Effector CD8-positive, alpha-beta T cell (primary cell): ENCODE data around the gene CR1L.
"Not testable (repeated sequence)": the region's sequence is repeated elsewhere in the genome, so short reads cannot be mapped to it uniquely, and the experiment has no call there.

Source experiments
- DNase-seq: peaks from one replicate; lab custom pipeline; 2025; lab: John Stamatoyannopoulos, UW

CR1L gene

DNA sequence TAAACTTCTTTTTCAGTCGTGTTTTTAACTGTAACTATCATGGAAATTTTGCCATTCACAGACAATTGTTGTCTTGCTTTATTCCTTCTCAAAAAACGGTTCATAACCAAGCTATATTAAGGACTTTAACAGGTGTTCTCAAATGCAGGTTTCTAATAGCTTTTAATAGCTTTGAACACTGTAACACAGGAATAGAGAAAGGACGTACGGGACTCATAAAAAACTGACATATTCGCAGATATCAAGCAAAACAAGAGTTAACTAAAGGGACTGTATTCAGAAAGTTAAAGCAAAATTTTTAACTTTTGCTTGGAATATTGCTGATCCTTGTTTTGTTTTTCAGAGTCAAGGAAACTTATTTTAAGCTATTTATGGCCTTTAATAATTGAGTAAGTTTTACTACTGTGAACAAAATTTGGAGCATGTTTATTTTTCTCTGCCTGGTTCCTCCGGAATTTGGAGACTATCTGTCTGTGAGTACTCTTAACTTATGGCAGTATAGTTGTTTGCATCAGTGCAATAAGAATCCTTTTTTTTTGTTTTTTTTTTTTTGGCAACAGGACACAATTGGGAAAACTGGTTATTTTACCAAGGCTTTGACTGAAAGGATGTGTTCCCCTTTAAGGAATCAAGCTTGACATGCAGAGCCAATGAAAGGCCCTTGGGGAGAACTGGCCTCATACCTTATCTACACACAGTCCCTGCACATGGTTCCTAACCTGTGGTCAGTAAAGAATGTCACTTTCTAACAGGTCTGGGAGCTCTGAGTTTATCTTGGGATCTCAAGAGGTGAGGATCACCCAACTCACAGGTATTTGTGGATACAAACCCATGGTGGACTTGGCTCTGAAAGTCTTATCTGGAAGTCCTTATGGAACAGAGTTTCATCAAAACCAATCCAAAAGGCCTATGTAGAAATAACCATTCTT lies 101.2 kb downstream of the CR1L start:
- DNase-seq: no peak

DNA sequence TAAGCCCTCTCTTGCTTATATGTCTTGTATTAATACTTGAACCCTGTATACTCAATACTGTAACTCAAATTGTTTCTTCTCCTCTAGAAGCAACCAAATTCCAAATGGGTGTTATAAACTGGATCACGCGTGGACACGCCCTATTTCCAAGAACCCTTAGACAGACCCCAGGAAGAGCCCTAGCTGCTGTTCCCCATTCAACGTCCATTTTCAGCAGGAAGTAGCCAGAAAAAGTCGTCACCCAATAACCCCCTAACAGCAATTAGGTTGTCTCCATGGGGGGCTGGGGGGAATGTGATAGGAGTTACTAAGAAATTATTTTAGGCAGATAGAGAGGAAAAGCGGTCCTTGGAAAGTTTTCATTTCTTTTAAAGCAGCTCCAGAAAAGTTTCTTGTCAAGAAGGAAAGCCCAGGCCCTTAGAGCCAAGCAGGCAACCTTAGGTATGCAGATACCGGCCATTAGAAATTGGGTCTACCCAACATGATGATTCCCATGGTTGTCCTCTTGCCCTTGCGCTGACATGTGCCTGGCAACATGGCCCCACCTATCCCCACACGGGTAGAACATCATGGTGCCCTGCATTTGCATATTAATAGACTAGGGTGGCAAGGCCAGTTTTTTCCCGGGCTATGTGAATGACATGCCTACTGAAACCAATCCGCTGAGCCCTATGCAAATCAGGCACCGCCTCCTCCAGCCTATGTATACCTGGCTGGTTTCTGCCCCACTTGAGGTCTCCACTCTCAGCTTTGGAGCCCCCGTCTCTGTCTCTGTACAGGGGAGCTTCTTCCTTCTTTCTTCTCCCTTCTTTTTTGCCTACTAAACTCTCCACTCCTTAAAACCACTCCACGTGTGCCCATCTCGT lies 102.9 kb downstream of the CR1L start:
- no peak for DNase-seq

DNA sequence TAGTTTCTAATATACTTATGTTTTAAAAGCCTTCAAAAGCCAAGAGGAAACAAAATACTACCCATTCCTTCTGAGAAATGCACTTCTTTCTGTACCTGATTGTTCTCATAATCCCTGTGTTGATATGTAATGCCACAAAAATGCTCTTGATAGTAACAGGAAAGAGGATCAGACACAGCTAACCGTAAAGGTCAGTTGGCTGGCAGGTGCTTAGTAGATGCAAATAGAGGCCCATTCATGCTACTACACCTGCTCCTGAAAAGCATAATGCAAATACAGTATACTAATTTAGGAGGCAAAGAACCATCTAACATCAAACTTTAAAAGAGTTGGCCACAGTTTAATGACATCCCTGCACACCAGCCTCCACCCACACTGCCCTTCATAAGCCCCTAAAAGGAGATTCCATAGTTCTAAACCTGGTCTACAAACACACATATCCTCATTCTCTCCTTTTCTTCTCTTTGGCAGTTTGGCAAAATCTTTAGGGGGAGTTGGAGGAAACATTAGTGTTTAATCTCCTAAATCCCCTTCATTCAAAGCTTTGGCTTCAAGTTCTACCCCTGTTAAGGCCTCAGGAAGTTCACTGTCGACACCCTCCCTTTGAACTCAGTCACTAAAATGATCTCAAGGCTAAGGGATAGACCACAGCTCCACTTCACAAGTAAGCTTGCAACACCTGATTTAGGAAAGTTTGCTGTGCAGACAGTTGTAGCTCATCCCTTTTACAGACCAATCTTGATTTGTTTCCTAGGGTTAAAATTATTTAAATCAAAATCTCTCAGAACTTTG lies 104.0 kb downstream of the CR1L start:
- DNase-seq: no peak

DNA sequence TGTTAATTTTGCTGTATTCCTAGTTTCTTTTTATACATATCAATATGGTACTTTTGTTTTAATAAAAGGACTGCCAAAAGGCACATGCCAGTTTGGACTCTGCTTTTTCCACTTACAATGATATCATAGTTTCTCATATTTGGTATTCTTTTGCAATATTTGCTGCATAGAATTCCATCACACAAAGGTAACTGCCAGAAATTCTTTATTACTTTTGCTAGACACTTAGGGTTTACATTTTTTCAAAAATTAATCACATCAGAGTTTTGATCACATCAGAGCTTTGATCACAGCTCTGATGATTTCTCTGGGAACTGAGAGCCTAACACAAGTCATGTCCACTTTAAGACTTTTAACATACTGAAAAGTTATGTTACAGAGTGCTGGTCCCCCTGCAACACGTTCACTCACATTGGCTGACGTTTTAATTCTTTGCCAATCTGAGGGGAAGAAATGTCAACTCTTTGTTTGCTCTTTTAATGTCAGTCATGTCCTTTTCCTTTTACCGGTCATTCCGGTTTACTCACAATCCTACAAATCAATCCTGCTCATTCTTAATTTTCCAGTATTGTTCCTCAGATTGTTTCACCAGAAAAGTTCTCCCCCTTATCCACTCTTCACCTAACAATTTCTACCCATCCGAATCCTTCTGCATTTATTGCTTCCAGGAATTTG lies 105.8 kb downstream of the CR1L start:
- DNase-seq: no peak

DNA sequence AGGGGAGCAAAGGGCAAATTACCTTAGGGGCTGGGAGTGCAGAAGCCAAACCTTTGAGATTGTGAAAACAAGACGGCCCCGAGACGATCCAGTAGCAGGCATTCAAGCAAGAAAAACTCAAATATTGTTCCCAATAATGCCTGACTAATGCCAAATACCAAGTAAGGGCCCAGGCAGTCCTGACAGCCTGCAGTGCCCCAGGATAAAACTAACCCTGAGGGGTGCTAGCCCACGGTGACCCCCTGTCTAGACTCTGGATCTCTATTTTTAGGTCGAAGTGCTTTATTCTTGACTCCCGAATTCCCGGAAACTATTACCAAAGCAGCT lies 106.5 kb downstream of the CR1L start:
- not testable (repeated sequence) for DNase-seq

DNA sequence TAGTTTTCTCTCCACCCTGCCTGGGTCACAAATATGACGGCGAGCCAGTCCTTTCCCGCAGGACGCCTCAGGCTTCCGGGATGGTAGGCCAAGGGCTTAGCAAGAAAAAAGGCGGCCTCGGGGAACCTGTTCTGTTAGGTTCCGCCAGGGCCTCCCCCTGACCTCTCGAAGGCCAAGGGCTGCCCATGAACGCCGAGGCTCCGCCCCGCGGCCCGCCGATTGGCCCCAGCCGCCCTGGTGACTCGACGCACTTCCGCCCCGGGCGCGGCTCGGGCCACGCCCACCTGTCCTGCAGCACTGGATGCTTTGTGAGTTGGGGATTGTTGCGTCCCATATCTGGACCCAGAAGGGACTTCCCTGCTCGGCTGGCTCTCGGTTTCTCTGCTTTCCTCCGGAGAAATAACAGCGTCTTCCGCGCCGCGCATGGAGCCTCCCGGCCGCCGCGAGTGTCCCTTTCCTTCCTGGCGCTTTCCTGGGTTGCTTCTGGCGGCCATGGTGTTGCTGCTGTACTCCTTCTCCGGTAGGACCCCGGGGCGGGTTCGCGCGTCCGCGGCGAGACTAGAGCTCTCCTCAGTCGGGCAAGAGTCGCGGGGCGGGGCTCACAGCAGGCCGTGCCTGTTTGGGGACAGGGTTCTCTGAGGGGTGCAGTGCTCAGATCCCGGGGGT lies 107.0 kb downstream of the CR1L start, which contains the start of gene CD46:
TSS of gene CD46 (plus strand) at position 265 of the 666 bp plus-strand sequence. CDS start at position 424, 159 bp downstream.
- peak; percentile 89 for DNase-seq

DNA sequence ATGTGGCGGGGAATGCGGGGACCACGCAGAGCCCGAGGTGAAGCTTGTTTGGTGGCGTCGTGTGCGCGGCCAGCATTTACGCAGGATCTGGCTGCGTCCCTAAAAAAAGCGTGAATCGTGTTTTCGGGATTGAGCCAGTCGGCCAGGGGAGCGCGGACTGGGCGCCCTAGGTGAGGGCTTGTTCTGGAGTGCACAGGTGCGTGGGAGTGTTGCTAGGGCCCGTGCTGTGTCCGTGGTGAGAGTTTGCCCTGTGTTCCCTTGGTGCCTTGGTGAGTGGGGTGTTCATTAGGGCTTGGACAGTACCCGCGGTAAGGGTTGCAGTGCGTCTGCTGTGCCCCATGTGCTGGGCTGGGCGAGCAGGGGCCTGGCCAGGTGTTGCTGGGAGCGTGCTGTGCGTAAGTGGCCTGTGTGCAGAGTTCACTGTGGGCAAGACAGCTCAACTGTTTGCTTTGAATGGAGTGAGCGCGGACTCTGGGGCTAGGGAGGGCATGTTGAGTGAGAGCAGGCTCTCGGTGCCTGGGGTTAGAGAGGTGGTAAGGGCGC lies 107.6 kb downstream of the CR1L start:
- no peak for DNase-seq

DNA sequence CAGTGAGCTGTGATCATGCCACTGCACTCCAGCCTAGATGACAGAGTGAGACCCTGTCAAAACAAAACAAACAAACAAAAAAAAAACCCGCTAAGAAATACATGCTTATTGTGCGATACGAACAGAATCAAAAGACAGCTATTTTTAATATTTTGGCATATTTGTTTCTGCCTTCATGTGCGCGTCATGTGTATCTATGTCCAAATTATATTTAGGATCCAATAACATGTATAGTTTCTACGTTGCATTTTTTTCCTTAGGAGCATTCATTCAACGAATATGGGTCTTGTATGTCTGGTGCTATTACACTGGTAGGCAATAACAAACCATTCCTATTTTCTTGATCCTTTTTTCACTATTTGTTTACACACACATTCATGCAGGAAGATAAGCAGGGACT lies 108.7 kb downstream of the CR1L start:
- no peak for DNase-seq

DNA sequence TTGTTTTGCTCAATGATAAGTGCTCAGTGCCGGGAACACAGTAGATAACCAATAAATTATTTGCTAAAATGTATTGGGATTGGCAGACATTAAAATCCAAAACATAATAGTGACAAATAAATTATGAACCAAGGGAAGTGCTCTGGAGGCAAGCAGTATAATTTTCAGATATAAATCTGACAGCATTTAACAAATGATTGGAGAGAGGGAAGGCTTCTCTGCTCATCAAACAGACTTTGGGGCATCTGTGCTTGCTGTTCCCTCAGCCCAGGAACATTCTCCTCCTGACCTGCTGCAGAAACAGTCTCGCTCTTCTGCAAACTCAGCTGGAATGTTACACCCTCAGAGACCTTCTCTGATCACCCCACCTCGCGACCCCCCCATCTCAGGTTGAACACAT lies 109.1 kb downstream of the CR1L start:
- DNase-seq: no peak

DNA sequence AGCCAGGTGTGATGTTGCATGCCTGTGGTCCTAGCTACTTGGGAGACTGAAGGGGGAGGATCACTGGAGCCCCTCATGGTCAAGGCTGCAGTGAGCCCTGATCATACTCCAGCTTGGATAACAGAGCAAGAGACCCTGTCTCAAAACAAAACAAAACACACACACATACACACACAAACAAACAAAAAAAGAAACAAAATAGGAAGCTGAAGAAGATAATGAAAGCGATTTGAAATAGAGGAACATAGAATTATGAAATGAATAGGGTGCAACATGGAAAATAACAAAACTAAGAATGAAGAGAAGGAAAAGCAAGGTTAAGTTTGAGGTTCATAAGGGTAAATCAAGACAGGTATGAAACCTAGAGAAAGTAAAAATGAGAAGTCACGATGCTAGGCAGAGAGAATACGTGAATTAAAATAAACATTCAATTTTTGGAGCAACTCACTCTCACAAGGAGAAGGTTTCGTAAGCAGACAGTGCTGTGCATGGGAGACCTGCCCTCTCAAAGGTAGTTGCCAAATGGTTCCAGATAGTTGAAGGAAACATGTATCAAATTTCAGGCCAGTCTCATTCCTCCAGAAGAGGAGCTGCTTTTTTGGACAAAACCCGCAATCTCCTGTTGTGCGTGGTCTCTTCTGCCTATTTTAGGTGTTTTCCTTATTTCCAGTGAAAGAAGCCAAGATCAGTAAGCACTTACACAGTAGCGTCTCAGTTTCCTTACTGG lies 110.2 kb downstream of the CR1L start:
- DNase-seq: no peak

DNA sequence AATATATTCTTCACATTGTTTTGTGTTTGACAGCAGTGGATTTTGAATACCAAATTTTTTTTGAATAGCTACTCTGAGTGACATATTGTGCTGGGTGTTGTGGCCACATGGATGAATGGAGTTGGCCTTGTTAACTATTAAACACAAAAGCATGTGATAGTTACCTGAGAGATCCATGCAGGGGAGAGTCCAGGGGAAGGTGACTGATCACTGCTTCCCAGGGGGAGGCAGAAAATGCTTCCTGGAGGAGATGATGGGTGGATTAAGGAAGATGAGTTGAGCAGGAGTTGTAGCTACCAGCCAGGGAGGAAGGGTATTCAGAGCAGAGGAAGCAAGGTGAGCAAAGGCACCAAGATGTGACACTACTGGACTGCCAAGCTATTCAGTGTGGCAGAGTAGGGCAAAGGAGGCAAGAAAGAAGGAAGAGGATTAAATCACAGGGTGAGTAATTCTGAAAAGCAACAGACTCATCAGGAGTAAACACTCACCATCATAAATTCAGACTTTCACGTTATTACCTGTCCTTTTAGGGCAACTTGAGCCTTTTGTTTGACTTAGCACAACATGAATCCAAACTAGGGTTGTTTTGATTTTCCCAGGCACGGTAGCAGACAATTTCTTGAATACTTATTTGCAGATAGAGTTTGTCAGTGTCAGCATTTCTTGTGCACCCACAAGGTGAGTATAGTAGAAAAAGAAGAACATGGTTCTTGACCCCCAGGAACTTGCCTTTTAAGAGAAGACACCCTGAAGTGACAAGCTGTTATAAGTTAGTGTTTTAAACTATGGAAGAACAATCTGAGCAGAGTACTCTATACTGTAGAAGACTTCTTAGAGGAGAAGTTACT lies 111.1 kb downstream of the CR1L start:
- DNase-seq: no peak

DNA sequence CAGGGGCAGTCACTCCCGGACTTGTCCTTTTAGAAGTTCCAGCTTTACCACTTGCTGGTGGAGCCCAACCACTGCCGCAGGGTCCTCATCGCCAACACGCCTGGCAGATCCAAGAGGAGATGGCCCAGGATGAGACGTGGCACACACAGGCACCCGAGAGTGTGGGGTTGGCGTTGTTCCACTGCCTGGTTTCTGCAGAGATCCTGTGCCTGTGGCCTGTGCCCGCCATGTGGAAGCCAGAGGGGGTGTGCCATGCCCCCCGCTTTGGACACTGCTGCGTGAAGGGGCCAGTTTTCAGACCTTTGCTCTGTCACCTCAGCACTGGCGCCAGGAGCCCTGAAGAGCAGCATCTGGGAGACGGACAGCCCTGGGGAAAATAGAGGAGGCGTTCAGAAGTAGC lies 117.7 kb downstream of the CR1L start:
- DNase-seq: no peak

DNA sequence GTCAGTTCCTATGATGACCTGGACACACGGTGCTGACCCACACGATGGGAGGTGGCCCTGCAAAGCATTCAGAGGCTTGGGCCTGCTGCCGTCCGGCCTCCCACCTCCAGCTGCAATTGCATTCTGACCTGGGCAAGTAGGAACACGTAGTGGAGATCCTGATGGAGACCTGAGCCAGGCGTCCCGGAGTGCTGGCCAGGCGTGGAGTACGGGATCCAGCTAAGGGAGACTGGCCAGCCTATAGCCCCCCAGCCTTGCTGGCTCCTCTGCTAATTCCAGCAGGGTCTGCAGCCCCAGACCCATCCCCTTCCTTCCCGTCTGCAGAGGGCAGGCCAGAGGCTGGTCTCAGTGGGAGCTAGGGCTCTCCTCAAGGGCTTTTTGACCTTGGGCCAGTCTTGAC lies 118.2 kb downstream of the CR1L start:
- no peak for DNase-seq

DNA sequence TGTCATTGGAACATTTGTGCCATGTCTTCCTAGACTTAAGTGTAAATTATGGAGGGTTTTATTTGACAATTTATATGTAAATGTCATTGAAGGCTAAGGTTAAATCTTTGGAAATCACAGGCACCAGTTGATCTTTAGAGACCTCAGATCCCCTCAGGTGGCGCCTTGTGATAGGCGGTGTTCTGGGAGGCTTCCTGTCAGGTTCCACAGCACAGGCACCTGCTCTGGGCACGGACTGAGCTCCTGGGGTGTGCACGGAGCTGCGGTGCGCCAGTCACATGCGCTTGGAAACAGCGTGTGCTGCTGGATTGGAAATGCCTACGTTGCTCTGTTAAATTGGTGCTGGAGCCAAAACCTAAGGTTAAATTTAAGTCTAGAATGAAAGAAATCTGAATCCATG lies 119.0 kb downstream of the CR1L start:
- no peak for DNase-seq

DNA sequence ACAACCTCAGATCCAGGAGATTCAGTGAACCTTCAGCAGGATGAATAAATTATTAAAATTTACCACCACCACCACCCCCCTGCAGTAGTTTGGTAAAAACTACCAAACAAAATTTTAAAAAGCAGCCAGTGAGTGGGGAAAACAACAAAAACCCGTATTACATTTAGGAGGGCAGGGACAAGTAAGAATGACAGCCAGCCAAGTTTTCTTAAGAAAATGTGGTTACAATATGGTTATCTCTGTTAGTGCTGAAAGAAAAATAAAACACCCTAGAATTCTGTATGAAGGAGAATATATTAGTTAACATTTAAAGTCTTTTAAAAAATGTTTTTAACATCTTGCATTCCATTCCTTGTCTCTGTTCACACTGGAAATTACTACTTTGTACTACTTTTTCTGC lies 121.6 kb downstream of the CR1L start:
- DNase-seq: no peak

DNA sequence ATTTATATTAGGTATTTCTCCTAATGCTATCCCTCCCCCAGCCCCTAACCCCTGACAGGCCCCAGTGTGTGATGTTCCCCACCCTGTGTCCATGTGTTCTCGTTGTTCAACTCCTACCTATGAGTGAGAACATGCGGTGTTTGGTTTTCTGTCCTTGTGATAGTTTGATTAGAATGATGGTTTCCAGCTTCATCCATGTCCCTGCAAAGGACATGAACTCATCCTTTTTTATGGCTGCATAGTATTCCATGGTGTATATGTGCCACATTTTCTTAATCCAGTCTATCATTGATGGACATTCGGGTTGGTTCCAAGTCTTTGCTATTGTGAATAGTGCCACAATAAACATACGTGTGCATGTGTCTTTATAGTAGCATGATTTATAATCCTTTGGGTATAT lies 125.6 kb downstream of the CR1L start:
- DNase-seq: not testable (repeated sequence)
